Trophoblast cell (in vitro differentiated cells and primary cell): Measurements from ENCODE around the gene ID3.
"Not testable (repeated sequence)": the region's sequence is repeated elsewhere in the genome, so short reads cannot be mapped to it uniquely, and the experiment has no call there.

Experiments
- DNase-seq, 2 donors: peaks; one replicate each; pipeline ENCODE4 v3.0.0-alpha.2; 2016
- H2AFZ ChIP-seq: 2 replicates; pipeline ENCODE4 v1.6.1; 2013; ENCODE audit warnings: low read length, moderate library complexity, mild to moderate bottlenecking; ENCODE audit not compliant: insufficient read depth, poor library complexity
- H2AK5ac ChIP-seq: 2 replicates; pipeline ENCODE4 v1.6.1; 2013; ENCODE audit warnings: mild to moderate bottlenecking, low read length
- H2BK120ac ChIP-seq: 2 replicates; pipeline ENCODE4 v1.6.1; 2013; ENCODE audit warnings: low read length, mild to moderate bottlenecking, moderate library complexity; ENCODE audit not compliant: insufficient read depth, poor library complexity
- H2BK12ac ChIP-seq: 2 replicates; pipeline ENCODE4 v1.6.1; 2013; ENCODE audit warnings: mild to moderate bottlenecking, low read length, moderate library complexity
- H2BK5ac ChIP-seq: 2 replicates; pipeline ENCODE4 v1.6.1; 2013; ENCODE audit warnings: low read length, low read depth, moderate library complexity, mild to moderate bottlenecking; ENCODE audit not compliant: poor library complexity
- H3K14ac ChIP-seq: 2 replicates; pipeline ENCODE4 v1.6.1; 2013; ENCODE audit warnings: mild to moderate bottlenecking, low read length
- H3K18ac ChIP-seq: 2 replicates; pipeline ENCODE4 v1.6.1; 2013; ENCODE audit warnings: mild to moderate bottlenecking, low read length
- H3K23ac ChIP-seq: 2 replicates; pipeline ENCODE4 v1.6.1; 2013; ENCODE audit warnings: low read length
- H3K27ac ChIP-seq: 2 replicates; pipeline ENCODE4 v1.5.1; 2013; ENCODE audit warnings: low read depth, mild to moderate bottlenecking, inconsistent platforms, low read length, moderate library complexity
- H3K27me3 ChIP-seq: 2 replicates; pipeline ENCODE4 v1.6.1; 2013; ENCODE audit warnings: inconsistent platforms, mild to moderate bottlenecking, low read length, moderate library complexity; ENCODE audit not compliant: insufficient read depth
- H3K36me3 ChIP-seq, 2 experiments: 1 replicate in 1 of 2; 2 replicates in 1 of 2; pipeline ENCODE4 v1.6.1; 2013; ENCODE audit warnings: low read length in 2 of 2, mild to moderate bottlenecking in 2 of 2, moderate library complexity in 1 of 2; ENCODE audit not compliant: insufficient read depth in 2 of 2, control insufficient read depth in 1 of 2
- H3K4ac ChIP-seq: 2 replicates; pipeline ENCODE4 v1.6.1; 2013; ENCODE audit warnings: low read depth, mild to moderate bottlenecking, low read length, moderate library complexity
- H3K4me1 ChIP-seq, 2 experiments: 1 replicate in 1 of 2; 2 replicates in 1 of 2; pipeline ENCODE4 v1.6.1; 2013; ENCODE audit warnings: low read length in 2 of 2, mild to moderate bottlenecking in 2 of 2, moderate library complexity in 1 of 2; ENCODE audit not compliant: insufficient read depth in 2 of 2, control insufficient read depth in 1 of 2
- H3K4me2 ChIP-seq: 2 replicates; pipeline ENCODE4 v1.6.1; 2013; ENCODE audit warnings: inconsistent platforms, mild to moderate bottlenecking, low read length, moderate library complexity
- H3K4me3 ChIP-seq: 2 replicates; pipeline ENCODE4 v1.5.1; 2013; ENCODE audit warnings: mild to moderate bottlenecking, low read depth, low read length, inconsistent platforms
- H3K79me1 ChIP-seq: one replicate; pipeline ENCODE4 v1.6.1; 2013; ENCODE audit warnings: low read length
- H3K79me2 ChIP-seq: 2 replicates; pipeline ENCODE4 v1.6.1; 2013; ENCODE audit warnings: low read length, mild to moderate bottlenecking; ENCODE audit not compliant: control insufficient read depth, insufficient read depth, poor library complexity
- H3K9ac ChIP-seq: 2 replicates; pipeline ENCODE4 v1.6.1; 2013; ENCODE audit warnings: mild to moderate bottlenecking, low read length
- H3K9me3 ChIP-seq: 2 replicates; pipeline ENCODE4 v1.6.1; 2013; ENCODE audit warnings: low read depth, mild to moderate bottlenecking, control low read depth, inconsistent platforms, low read length; ENCODE audit not compliant: insufficient read depth
- H4K12ac ChIP-seq: 2 replicates; pipeline ENCODE4 v1.6.1; 2013; ENCODE audit warnings: low read depth, mild to moderate bottlenecking, low read length, moderate library complexity
- H4K8ac ChIP-seq: 2 replicates; pipeline ENCODE4 v1.6.1; 2013; ENCODE audit warnings: low read depth, mild to moderate bottlenecking, low read length, moderate library complexity
- H4K91ac ChIP-seq: one replicate; pipeline ENCODE4 v1.6.1; 2013; ENCODE audit warnings: low read depth, mild to moderate bottlenecking, low read length, moderate library complexity
- WGBS: extraction: QIAGEN DNeasy Blood & Tissue Kit; methylation state at CpG from one replicate; pipeline ENCODE4 v1.1.7; 2013; ENCODE audit warnings: missing lambda C conversion rate; ENCODE audit not compliant: insufficient read length, insufficient coverage; ENCODE audit errors: extremely low coverage; 5-methylcytosine and 5-hydroxymethylcytosine counted together

Gene ID3

GRCh38 chr1:23583727-23584126 lies 24.4 kb upstream of the ID3 start:
- not testable (repeated sequence) for H4K91ac ChIP-seq, H3K23ac ChIP-seq, H3K79me2 ChIP-seq, H2BK5ac ChIP-seq, H4K12ac ChIP-seq, H3K4me2 ChIP-seq, H3K9ac ChIP-seq, H2BK120ac ChIP-seq, H3K4ac ChIP-seq, DNase-seq, H3K36me3 ChIP-seq, H3K27me3 ChIP-seq, H4K8ac ChIP-seq, H3K27ac ChIP-seq, H3K9me3 ChIP-seq, H2AFZ ChIP-seq, H2BK12ac ChIP-seq, H3K18ac ChIP-seq, H3K4me3 ChIP-seq, H3K14ac ChIP-seq
- peaks cover 12% of the 10 kb centered on the region for H3K79me1 ChIP-seq
- peak overlapping the region; percentile 95 for H2AK5ac ChIP-seq
- peaks cover 10 to 11% of the 10 kb centered on the region in 2 experiments for H3K4me1 ChIP-seq

GRCh38 chr1:23582820-23583219 lies 23.5 kb upstream of the ID3 start:
- peaks cover 11 to 12% of the 10 kb centered on the region in 2 experiments for H3K4me1 ChIP-seq
- no peak overlapping the region for H3K14ac ChIP-seq
- peaks cover 4% of the 10 kb centered on the region for H3K79me2 ChIP-seq
- no peaks in the 10 kb centered on the region for H3K9me3 ChIP-seq
- no peak overlapping the region for H2AFZ ChIP-seq
- H4K8ac ChIP-seq = peak overlapping the region; percentile 2
- H3K9ac ChIP-seq = no peak overlapping the region
- peak in 1 of 2 donors; percentile 54 for DNase-seq
- H4K91ac ChIP-seq = peak overlapping the region; percentile 62
- peak overlapping the region; percentile 44 for H2BK5ac ChIP-seq
- H3K4ac ChIP-seq = no peak overlapping the region
- H3K36me3 ChIP-seq = no peaks in the 10 kb centered on the region
- peak overlapping the region; percentile 50 for H2BK12ac ChIP-seq
- H3K4me3 ChIP-seq = no peak overlapping the region
- no peaks in the 10 kb centered on the region for H3K27me3 ChIP-seq
- H4K12ac ChIP-seq = no peak overlapping the region
- no peak overlapping the region for H2AK5ac ChIP-seq
- H2BK120ac ChIP-seq = no peak overlapping the region
- peaks cover 12% of the 10 kb centered on the region for H3K79me1 ChIP-seq
- H3K18ac ChIP-seq = no peak overlapping the region
- no peak overlapping the region for H3K23ac ChIP-seq
- H3K4me2 ChIP-seq = no peak overlapping the region
- H3K27ac ChIP-seq = no peak overlapping the region
- no CpG with 5 or more reads among the region's 4 CpGs for WGBS

- peak overlapping the region; percentile 78 for H4K8ac ChIP-seq
- H2AK5ac ChIP-seq = peak overlapping the region; percentile 97
- H3K4me3 ChIP-seq = no peak overlapping the region
- no peaks in the 10 kb centered on the region for H3K27me3 ChIP-seq
- H3K9ac ChIP-seq = no peak overlapping the region
- H4K12ac ChIP-seq = peak overlapping the region; percentile 81
- peaks cover 18 to 21% of the 10 kb centered on the region in 2 experiments for H3K4me1 ChIP-seq
- peak overlapping the region; percentile 64 for H2BK5ac ChIP-seq
- peak overlapping the region; percentile 83 for H2BK120ac ChIP-seq
- H3K79me1 ChIP-seq = peaks cover 24% of the 10 kb centered on the region
- no peak overlapping the region for H3K27ac ChIP-seq
- H4K91ac ChIP-seq = peak overlapping the region; percentile 72
- DNase-seq = peak; percentile 90 to 94
- H2AFZ ChIP-seq = peak overlapping the region; percentile 91
- no peaks in the 10 kb centered on the region for H3K9me3 ChIP-seq
- H2BK12ac ChIP-seq = peak overlapping the region; percentile 99
- no peak overlapping the region for H3K4me2 ChIP-seq
- H3K18ac ChIP-seq = peak overlapping the region; percentile 92
- peaks cover 6% of the 10 kb centered on the region for H3K79me2 ChIP-seq
- no CpG with 5 or more reads among the region's 8 CpGs for WGBS
- no peak overlapping the region for H3K23ac ChIP-seq
- H3K14ac ChIP-seq = peak overlapping the region; percentile 94
- H3K4ac ChIP-seq = peak overlapping the region; percentile 37
- H3K36me3 ChIP-seq = no peaks in the 10 kb centered on the region
Measured at GRCh38 chr1:23581219-23581618, 21.9 kb upstream of the ID3 start.

GRCh38 chr1:23578997-23579363 lies 19.7 kb upstream of the ID3 start:
- Histone ChIP-seq H4K12ac (no peak overlapping the region), H2BK120ac (peak overlapping the region; percentile 40), H2AFZ (no peak overlapping the region), H4K8ac (peak overlapping the region; percentile 16), H3K36me3 (no peaks in the 10 kb centered on the region), H3K4ac (no peak overlapping the region), H2BK12ac (peak overlapping the region; percentile 38), H3K9ac (no peak overlapping the region), H3K14ac (no peak overlapping the region), H3K79me2 (peaks cover 8% of the 10 kb centered on the region), H3K9me3 (no peaks in the 10 kb centered on the region), H3K27ac (no peak overlapping the region), H2BK5ac (no peak overlapping the region), H3K23ac (no peak overlapping the region), H3K27me3 (no peaks in the 10 kb centered on the region), H4K91ac (no peak overlapping the region), H3K18ac (peak overlapping the region; percentile 44), H3K4me1 (peaks cover 31 to 32% of the 10 kb centered on the region in 2 experiments), H3K4me3 (no peak overlapping the region), H2AK5ac (no peak overlapping the region), H3K4me2 (no peak overlapping the region), H3K79me1 (peaks cover 34% of the 10 kb centered on the region)
- peak in 1 of 2 donors; percentile 54 for DNase-seq
- no CpG with 5 or more reads among the region's 6 CpGs for WGBS
